Gastroesophageal sphincter (tissue), 2 donors: Measurements from ENCODE around the gene NAA38.

Experiments used
- EP300 ChIP-seq: sonication (generic); formaldehyde crosslinking; IDR thresholded peaks from one replicate; pipeline ENCODE4 v1.6.1; 2017; ENCODE audit warnings: antibody characterized with exemption, mild to moderate bottlenecking
- POLR2AphosphoS5 ChIP-seq: sonication (generic); formaldehyde crosslinking; IDR thresholded peaks from one replicate; pipeline ENCODE4 v1.6.1; 2017; ENCODE audit warnings: antibody characterized with exemption

GRCh38 chr17:7889166-7889955 lies 32.0 kb upstream of the NAA38 start:
- peak; percentile 99 for TF ChIP-seq POLR2AphosphoS5
- no peak for TF ChIP-seq EP300
